ENCODE results near the gene ALCAM.

DNA sequence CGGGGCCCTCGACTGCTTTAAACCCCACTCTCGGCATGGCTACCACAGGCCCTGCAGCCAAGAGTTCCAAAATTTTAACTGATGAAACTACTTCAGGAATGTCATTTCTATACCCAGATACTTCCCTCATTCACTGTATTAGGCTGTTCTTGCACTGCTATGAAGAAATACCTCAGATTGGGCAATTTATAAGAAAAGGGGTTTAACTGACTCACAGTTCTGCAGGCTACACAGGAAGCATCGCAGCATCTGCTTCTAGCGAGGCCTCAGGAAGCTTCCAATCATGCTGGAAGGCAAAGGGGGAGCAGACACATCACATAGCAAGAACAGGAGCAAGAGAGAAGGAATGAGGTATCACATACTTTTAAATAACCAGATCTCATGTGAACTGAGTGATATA, 21.6 kb upstream of the ALCAM start:
- TF ChIP-seq, protein P1, sequence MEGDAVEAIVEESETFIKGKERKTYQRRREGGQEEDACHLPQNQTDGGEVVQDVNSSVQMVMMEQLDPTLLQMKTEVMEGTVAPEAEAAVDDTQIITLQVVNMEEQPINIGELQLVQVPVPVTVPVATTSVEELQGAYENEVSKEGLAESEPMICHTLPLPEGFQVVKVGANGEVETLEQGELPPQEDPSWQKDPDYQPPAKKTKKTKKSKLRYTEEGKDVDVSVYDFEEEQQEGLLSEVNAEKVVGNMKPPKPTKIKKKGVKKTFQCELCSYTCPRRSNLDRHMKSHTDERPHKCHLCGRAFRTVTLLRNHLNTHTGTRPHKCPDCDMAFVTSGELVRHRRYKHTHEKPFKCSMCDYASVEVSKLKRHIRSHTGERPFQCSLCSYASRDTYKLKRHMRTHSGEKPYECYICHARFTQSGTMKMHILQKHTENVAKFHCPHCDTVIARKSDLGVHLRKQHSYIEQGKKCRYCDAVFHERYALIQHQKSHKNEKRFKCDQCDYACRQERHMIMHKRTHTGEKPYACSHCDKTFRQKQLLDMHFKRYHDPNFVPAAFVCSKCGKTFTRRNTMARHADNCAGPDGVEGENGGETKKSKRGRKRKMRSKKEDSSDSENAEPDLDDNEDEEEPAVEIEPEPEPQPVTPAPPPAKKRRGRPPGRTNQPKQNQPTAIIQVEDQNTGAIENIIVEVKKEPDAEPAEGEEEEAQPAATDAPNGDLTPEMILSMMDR (conservative IDR thresholded peaks at IDR 0.05; ENCODE audit: low read depth, low read length), result no peak
- no peak for TF ChIP-seq EZH2 (IDR thresholded peaks at IDR 0.05; ENCODE audit: borderline replicate concordance, low read depth, low read length, poor library complexity, severe bottlenecking)
